GM21825 (cell line): ENCODE results near the gene F2RL1.
"Not testable (repeated sequence)": the region's sequence is repeated elsewhere in the genome, so short reads cannot be mapped to it uniquely, and the experiment has no call there.

Experiments
- ATAC-seq: cut with Tn5 transposase; IDR thresholded peaks from one replicate; pipeline ENCODE4 v1.9.1; 2021; ENCODE audit warnings: mild to moderate bottlenecking, moderate library complexity; ENCODE audit not compliant: unreplicated experiment

Gene F2RL1

DNA sequence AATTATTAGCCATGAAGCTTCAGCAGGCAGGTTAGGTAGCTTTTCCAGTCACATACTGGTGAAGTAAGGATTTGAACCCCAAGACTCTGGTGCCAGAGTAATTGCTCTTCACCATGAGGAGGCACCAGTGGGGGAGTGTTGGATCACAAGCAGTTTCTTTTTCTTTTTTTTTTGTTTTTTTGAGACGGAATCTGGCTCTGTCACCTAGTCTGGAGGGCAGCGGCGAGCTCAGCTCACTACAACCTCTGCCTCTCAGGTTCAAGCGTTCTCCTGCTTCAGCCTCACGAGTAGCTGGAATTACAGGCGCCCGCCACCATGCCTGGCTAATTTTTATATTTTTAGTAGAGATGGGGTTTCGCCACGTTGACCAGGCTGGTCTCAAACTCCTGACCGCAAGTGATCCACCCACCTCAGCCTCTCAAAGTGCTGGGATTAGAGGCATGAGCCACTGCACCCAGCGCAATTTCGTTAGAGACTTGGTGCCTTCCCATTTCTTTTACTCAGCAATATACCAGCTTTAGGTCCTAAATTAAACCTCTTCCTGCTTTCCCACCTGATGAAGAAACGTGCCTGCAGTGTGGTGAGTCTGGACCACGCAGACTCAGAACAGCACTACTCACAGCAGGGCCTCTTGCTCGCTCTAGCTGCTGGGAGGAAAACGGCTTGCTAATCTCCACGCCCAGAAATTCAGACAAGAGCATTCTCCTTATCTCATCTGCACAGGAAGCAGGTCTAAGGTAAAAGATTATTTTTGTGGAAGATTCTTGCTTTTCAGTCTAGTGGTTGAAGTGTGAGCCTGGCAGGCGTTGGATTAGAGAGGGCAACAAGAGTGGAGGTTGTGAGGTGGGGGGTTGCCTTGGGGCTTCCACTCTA is 30.8 kb downstream of the F2RL1 start, which contains the start of gene S100Z:
Gene S100Z (plus strand): TSS at position 596 of the 873 bp plus-strand sequence. CDS start 25,346 bp downstream, outside the sequence.
- ATAC-seq: no peak

DNA sequence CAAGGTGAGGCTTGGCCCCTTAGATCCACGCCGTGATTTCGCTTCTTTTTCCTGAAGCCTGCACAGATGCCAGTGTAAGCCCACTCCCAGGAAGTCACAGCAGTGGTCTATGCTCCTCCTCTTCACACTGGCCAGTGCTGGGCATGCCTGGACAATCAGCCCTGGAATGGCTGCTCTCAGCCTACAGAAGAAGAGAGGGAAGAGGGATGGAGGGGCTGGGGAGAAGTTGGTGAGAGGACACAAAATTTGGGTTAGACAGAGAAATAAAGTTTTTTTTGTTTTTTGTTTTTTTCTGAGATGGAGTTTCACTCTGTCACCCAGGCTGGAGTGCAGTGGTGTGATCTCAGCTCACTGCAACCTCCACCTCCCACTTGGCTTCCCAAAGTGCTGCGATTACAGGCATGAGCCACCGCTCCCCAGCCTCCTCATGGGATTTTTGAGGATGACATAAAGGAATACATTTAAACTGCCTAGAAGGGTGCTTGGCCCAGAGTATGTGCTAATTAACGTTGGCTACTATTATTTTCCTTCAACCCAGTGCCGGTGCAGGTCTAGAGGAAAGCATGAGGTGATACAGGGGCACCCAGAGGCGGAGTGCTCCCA is 31.8 kb downstream of the F2RL1 start:
- no peak for ATAC-seq

DNA sequence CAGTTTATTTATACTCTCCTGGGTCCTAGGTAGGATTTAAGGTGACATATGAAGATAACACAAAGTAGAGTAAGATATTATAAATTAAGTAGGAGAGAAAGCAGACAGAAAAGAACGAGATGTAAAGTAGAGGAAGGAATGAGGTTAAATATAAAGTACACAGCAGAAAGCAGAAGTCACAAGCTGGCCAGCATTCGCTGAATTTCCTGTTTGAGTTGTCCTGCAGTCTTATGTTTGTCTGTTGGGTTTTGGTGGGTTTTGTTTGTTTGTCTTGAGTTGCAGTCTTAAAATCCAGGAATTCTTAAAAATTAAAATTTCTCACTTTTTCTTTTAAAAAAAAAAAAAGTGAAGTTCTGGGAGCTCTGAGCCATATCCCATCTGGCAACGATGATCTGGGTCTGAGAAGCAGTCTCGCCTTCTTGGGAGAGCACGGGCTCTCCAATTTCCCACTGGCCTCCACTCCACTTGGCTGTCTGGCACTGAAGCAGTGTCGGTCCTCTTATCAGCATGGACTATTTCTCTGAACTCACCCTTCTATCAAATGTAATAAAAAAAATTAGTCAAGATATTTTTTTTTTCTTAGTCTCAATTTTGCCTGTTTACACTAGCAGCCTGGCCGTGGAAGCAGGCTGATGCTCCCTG is 33.0 kb downstream of the F2RL1 start:
- no peak for ATAC-seq

DNA sequence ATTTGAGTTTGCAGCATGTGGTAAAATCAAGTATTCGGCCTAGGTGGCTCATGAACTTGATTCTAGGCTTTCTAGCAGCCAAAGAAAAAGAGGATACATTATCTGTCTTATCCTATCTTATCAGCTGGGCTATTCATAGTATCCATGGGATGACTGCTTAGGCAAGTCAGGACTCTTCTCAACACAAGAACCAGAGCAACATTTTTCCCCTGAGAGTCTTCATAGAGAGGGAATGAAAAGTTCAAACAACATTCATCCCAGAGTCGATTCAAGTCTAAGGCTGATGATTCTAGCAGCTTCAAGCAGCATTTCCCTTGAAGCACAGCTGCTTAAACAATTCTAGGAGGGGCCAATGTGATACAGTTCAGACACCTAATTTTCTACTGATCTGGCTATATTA is 33.9 kb downstream of the F2RL1 start:
- no peak for ATAC-seq

DNA sequence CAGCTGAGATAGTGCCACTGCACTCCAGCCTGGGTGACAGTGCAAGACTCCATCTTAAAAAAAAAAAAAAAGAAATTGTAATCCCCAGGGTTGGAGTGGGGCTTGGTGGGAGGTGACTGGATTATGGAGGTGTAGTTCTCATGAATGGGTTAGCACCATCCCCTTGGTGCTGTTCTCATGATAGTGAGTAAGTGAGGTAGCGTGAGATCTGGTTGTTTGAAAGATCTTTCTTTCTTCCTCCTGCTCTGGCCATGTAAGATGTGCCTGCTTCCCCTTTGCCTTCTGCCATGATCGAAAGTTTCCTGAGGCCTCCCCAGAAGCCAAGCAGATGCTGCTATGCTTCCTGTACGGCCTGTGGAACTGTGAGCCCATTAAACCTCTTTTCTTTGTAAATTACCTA is 34.9 kb downstream of the F2RL1 start:
- not testable (repeated sequence) for ATAC-seq

DNA sequence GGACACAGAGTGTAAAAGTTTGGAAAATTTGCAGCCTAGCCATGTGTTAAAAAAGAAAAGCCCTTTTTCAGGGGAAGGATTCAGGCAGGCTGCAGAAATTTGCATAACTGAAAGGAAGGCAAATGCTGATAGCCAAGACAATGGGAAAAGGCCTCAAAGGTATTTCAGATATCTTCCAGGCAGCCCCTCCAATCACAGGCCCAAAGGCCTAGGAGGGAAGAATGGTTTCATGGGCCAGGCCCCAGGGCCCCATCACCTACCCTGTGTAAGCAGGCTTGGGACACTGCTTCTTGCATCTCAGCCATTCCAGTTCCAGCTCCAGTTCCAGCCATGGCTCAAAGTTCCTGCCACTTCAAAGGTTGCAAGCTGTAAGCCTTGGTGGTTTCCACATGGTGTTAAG is 35.8 kb downstream of the F2RL1 start:
- no peak for ATAC-seq

DNA sequence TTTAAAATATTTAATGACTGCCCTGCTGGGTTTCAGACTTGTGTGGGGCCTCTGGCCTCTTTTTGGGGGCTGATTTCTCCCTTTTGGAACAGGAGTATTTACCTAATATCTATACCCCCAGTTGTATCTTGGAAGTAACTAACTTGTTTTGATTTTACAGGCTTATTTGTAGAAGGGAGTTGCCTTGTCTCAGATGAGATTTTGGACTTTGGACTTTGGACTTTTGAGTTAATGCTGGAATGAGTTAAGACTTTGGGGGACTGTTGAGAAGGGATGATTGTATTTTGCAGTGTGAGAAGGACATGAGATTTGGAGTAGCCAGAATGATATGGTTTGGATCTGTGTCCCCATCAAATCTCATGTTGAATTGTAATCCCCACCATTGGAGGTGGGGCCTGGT is 36.7 kb downstream of the F2RL1 start:
- not testable (repeated sequence) for ATAC-seq

DNA sequence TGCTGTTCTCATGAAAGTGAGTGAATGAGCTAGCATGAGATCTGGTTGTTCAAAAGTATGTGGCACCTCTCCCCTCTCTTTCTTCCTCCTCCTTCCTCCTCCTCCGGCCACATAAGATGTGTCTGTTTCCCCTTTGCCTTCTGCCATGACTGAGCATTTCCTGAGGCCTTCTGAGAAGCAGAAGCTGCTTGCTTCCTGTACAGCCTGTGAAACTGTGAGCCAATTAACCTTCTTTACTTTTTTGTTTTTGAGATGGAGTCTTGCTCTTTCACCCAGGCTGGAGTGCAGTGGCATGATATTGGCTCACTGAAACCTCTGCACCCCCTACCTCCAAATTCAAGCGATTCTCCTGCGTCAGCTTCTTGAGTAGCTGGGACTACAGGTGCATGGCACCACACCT is 37.1 kb downstream of the F2RL1 start:
- ATAC-seq: no peak

DNA sequence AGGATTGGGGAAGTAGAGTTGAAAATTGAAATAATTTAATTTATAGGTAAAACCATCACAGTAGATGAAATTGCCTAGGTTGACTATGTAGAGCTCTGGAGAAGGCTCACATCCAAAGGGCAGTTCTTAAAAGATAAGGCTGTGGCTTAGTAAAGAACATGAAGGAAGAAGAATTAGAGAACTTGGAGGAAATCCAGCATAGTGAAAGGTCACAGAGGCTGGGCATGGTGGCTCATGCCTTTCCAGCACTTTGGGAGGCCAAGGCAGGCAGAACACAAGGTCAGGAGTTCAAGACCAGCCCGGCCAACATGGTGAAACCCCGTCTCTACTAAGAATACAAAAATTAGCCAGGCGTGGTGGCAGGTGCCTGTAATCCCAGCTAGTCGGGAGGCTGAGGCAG is 38.0 kb downstream of the F2RL1 start:
- ATAC-seq: not testable (repeated sequence)

DNA sequence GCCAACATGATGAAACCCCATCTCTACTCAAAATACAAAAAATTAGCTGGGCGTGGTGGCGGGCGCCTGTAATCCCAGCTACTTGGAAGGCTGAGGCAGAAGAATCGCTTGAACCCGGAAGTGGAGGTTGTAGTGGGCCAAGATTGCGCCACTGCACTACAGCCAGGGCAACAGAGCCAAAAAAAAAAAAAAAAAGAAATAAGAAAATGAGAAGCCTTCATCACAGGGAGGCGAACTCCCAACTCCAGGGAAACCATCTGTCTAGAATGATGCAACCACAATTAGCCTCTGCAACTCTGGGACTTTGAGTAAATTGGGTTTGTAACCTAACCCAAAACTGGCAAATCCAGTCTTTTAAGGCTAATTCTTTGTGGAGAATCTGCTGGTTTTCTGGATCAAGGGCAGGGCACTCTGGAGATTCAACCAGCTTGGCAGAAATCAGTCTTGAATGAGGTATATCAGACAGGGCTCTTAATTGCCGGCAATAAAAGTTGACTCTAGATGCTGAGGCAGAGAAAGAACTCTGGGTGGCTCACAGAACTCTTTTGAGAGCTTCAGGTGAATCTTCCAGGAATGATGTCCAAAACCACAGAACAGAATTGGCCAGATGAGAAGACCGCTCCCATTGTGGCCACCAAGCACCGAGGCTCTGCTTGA is 40.9 kb downstream of the F2RL1 start:
- ATAC-seq: no peak

DNA sequence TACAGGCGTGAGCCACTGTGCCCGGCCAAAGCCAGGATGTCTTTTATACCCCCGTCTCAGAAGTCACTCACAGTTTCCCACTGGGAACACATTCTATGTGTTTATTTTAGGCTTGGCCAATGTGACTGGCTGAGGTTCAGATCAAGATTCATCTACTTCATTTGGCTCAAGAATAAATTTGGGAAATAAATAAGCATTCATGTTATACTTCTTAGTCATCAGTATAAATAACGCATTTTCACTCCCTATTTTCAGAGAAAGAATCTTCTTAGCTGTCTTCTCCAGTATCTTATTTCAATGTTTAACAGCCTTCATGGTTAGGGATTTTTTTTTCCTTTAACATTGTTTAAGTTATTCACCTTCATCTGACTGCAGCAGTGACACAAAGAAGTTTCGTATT is 42.8 kb downstream of the F2RL1 start:
- no peak for ATAC-seq

DNA sequence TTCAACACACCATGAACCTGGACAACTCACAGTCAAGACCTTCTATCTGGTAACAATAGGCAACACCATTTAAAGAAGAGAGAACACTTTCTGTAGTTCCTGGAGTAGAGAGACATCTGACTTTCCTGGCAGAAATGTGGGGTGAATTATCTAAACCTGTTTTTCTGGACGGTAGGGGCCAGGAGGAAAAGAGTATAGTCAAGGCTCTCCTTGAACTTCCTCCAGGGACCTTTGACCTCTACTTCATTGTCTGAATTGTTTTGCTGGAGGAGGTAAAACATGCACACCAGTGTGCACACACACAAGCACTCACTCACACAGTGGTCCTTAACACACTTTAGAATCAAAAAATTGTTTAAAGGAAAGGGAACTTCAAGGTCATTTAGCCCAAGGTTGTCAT is 44.2 kb downstream of the F2RL1 start:
- no peak for ATAC-seq

DNA sequence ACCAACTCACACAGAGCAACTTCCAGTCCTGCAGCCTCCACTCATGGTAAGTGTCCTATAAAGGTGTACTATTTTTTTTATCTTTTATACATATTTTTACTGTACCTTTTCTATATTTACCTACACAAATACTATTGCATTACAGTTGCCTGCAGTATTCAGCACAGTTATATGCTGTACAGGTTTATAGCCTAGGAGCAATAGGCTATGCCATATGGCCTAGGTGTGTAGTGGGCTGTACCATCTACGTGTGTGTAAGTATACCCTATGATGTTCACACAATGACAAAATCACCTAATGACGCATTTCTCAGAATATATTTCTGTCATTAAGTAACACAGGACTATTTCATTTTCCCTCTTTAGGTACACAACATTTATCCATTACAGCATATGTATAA is 47.7 kb downstream of the F2RL1 start:
- no peak for ATAC-seq

DNA sequence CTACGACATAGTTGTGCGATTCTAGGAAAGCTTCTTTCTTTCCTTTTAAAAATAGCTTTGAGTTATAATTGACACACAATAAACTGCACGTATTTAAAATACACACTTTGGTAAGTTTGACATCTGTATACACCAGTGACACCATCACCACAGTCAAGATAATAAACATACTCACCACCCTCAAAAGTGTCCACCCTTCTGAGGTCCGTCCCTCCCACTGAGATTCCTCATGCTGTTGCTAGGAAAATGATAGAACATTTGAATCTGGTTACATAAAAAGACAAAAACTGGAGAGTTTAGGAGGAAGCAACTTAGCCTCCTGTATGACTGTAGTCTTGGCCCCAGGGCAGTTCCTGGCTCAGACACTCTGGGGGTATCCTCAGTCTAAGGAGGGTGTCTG is 48.2 kb downstream of the F2RL1 start:
- ATAC-seq: no peak

DNA sequence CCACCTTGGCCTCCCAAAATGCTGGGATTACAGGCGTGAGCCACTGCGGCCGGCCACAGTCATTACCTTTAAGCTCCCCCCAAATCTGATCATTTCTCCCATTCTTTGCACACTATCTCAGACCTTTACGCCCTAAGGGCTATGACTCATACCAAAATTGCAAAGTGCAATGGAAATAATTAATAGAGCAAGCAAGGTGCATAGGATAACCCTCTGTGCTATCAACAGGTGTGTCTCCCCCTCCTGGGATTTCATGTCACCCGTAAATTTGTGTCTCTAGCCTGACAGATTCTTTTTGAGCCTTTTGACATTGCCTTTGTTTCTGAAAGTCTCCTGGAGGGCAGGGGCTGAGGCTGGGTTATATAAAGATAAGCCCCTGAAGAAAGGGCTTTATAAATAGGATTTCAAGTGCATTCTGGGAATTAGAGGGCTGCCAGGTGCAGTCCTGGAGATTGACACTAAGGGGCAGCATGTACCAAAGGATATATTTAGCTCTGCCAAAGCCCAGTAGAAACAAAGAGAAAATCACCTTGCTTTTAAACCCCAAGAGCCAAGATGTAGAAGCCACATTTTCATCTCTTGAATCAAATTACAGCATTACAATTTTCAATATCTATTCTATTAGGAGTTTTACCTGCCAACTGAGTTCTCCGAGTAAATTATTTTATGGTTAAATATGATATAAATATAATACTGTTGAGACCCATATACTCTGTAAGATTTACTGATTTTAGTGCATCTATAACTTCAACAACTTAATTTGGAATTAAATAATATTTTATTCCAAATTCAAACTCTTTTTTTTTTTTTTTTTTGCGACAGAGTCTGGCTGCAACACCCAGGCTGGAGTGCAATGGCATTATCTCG is 49.2 kb downstream of the F2RL1 start:
- no peak for ATAC-seq

DNA sequence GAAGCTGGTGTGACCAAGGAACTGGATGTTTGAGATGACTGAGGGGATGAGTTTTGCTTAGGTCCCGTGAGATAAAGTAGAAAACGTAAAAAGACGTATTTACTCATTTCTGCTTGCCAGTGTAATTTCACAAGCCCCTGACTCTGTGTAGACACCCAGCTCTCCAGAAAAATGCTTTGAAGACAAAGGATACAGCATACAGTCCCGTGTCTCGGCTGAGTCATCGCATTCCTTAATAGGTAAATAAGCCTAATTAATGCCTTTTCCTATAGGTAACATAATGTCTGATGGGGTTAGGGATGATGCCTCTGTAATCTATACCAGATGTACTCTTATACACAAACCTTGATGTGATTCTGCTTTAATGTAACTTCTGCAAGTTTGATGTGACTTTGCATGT is 51.2 kb downstream of the F2RL1 start:
- no peak for ATAC-seq

DNA sequence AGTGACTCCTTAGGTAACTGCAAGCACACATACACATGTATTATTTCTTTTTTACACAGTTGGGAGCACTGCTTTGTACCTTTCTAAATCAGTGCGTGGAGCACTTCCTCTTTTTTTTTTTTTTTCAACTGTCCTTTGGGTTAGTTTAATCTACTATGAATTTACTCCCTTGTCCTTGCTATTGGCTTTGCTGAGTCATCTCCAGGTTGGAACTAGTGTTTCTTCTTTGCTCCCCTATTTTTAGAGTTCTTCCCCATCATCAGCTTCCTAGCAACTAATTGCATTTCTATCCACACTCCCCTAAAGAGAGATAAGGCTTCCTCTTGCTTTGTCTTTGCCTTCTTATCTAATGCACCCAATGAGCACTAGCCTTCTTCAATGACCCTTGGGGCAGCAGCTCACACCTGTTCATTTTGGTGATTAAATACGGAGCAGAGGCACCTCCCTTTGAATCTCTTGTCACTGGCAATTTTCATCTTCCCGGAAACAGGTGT is 55.3 kb downstream of the F2RL1 start:
- ATAC-seq: no peak
